Panc1 (cell line): ENCODE results near the gene PSENEN. TPM values are rescaled to one million over a fixed set of nuclear protein-coding genes. Genes with fewer than 3 reads are reported as not detected.

Experiments used
- ATAC-seq: fragments of 200-7000 bp; cut with Tn5 transposase; 2 replicates; pipeline ENCODE4 v1.9.1; 2020; ENCODE audit warnings: mild to moderate bottlenecking, moderate library complexity
- BruUV-seq: library from RNA; stranded (reverse); fragments of 400-500 nt; replicated peaks from 2 replicates; lab custom pipeline; 2021; lab: Mats Ljungman, UMichigan
- CTCF ChIA-PET: fragments of 300-600 bp; sonication (Branson Sonifier 250); formaldehyde crosslinking; loops from one replicate; lab custom pipeline; 2022; ENCODE audit warnings: antibody characterized with exemption; lab: Charles Lee
- POLR2A ChIA-PET: fragments of 300-600 bp; sonication (Branson Sonifier 250); formaldehyde crosslinking; loops from one replicate; lab custom pipeline; 2022; ENCODE audit warnings: antibody characterized with exemption; lab: Charles Lee
- DNase-seq: peaks from one replicate; pipeline ENCODE4 v3.0.0-alpha.2; 2010; ENCODE audit warnings: low read depth, low spot score
- H3K27ac ChIP-seq: 2 replicates; pipeline ENCODE4 v1.5.1; 2011; ENCODE audit warnings: mild to moderate bottlenecking, low read length, inconsistent platforms
- H3K27me3 ChIP-seq: fragments of 200-500 bp; sonication (Bioruptor generic); 2 replicates; pipeline ENCODE4 v1.6.0; 2014; ENCODE audit warnings: low read length, inconsistent platforms; ENCODE audit not compliant: control insufficient read depth, insufficient read depth
- H3K36me3 ChIP-seq: fragments of 200-500 bp; sonication (Bioruptor generic); 2 replicates; pipeline ENCODE4 v1.5.1; 2014; ENCODE audit warnings: inconsistent platforms, mild to moderate bottlenecking, low read length, moderate library complexity; ENCODE audit not compliant: control insufficient read depth, insufficient read depth
- H3K4me1 ChIP-seq: 2 replicates; pipeline ENCODE4 v1.5.1; 2011; ENCODE audit warnings: inconsistent platforms, mild to moderate bottlenecking, low read length, moderate library complexity; ENCODE audit not compliant: control insufficient read depth, insufficient read depth
- H3K4me3 ChIP-seq, 2 experiments: 2 replicates each; pipeline ENCODE4 v1.5.1; 2011 to 2012; ENCODE audit warnings: low read depth in 2 of 2, low read length in 2 of 2, mild to moderate bottlenecking in 2 of 2, inconsistent platforms in 1 of 2, moderate library complexity in 1 of 2
- H3K9me3 ChIP-seq: fragments of 200-500 bp; sonication (Bioruptor generic); 2 replicates; pipeline ENCODE4 v1.5.1; 2014; ENCODE audit warnings: low read depth, mild to moderate bottlenecking, inconsistent platforms, low read length, moderate library complexity; ENCODE audit not compliant: control insufficient read depth, insufficient read depth
- POLR2AphosphoS5 ChIP-seq: IDR thresholded peaks from 2 replicates; pipeline ENCODE4 v1.6.1; 2012; ENCODE audit warnings: mild to moderate bottlenecking, low read depth, low read length, moderate library complexity
- SIN3A ChIP-seq: IDR thresholded peaks from 2 replicates; pipeline ENCODE4 v1.6.1; 2012; ENCODE audit warnings: low read depth, mild to moderate bottlenecking, low read length, moderate library complexity, borderline replicate concordance; ENCODE audit not compliant: insufficient read depth
- TCF7L2 ChIP-seq: IDR thresholded peaks from 2 replicates; pipeline ENCODE4 v1.6.1; 2011; ENCODE audit warnings: mild to moderate bottlenecking, low read depth, low read length, inconsistent platforms
- in situ Hi-C: cut with HindIII; loops from 2 replicates; pipeline ENCODE4 v1.10.0; 2016; ENCODE audit warnings: low sequenced_read_pairs, low pct_unique_long_range_greater_than_20kb
- intact Hi-C: fragments of 100-400 bp; cut with micrococcal nuclease; formaldehyde crosslinking; loops from one replicate; pipeline ENCODE4 v1.10.0; 2022; ENCODE audit not compliant: unreplicated experiment
- total RNA-seq: library from RNA; stranded (reverse); gene quantifications from one replicate; pipeline ENCODE4 v1.2.1, GENCODE V29; 2021; ENCODE audit not compliant: unreplicated experiment
- TF ChIP-seq, protein P1 (sequence below), 2 experiments: IDR thresholded peaks; 2 replicates each; pipeline ENCODE4 v1.6.1; 2011 to 2012; ENCODE audit warnings: low read depth in 2 of 2, control low read depth in 1 of 2, low read length in 1 of 2, mild to moderate bottlenecking in 1 of 2, moderate library complexity in 1 of 2; ENCODE audit not compliant: insufficient read depth in 1 of 2
- TF ChIP-seq, protein P2 (sequence below): fragments of 450-650 bp; IDR thresholded peaks from 2 replicates; pipeline ENCODE4 v1.5.1; 2017; ENCODE audit warnings: mild to moderate bottlenecking

Gene PSENEN
- total RNA-seq, 1 experiment from 2014 or later, result 169 TPM

DNA sequence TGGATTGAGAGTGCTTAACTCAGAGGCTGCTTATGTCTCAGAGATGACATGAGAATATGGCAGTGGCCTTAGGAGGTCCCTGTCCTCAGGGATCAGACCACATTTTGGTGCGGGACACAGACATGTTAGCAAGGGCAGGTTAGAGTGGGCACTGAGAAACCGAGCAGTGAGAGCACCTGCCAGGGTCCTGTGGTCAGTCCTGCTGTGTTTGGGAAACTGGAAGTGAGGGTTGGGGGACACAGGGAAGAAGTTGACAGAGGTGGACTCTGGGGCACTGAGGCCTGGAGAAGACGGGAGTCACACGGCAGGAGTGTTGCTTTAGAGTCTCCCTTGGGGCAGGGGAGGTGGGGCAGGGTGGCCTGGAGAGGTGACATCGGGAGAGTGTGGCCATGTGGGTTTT lies 10.6 kb upstream of the PSENEN start:
- H3K36me3 ChIP-seq, result peaks cover 10% of the 10 kb centered on the region; the same call in 1 of the 2 replicates
- CTCF ChIA-PET, result no interaction called here
- POLR2A ChIA-PET, result no interaction called here

DNA sequence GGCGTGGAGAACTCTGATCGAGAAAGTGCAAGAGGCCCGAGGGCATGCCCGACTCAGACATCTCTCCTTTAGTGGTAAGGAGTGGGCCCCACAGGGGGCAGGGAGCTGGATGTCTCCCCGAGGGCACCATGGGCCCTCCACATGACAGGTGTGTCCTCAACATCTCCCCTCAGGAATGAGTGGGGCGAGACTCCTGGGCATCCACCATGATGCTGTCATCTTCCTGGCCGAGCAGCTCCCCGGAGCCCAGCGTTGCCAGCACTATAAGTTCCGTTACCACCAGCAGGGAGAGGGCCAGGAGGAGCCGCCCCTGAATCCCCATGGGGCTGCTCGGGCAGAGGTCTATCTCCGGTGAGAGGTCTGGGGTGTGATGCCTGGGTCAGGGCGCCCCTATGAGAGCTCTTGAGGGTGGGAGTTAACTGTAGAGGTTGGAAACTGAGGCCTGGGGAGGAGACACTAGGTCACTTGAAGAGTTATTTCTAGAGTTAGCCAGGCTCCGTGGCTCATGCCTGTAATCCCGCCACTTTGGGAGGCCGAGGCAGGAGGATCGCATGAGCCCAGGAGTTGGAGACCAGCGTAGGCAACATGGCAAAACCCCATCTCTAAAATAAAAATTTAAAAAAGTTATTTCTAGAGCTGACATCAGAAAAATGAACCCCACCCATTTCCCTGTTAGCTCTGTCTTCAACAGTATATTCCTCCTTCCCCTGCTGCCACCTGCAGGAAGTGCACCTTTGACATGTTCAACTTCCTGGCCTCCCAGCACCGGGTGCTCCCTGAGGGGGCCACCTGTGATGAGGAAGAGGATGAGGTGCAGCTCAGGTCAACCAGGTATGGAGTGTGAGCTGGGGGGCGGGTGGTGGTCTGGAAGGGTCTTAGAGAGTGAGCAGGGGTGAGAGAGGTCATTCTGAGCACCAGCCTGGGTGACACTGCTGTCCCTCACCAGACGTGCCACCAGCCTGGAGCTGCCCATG lies 8.3 kb upstream of the PSENEN start:
- no peak overlapping the region for H3K27ac ChIP-seq
- peaks cover 12% of the 10 kb centered on the region for H3K4me1 ChIP-seq
- in situ Hi-C loops (no loop called here), intact Hi-C loops (no loop called here)
- TF ChIP-seq SIN3A (no peak), POLR2AphosphoS5 (no peak), TCF7L2 (no peak)
- TF ChIP-seq, protein P1, sequence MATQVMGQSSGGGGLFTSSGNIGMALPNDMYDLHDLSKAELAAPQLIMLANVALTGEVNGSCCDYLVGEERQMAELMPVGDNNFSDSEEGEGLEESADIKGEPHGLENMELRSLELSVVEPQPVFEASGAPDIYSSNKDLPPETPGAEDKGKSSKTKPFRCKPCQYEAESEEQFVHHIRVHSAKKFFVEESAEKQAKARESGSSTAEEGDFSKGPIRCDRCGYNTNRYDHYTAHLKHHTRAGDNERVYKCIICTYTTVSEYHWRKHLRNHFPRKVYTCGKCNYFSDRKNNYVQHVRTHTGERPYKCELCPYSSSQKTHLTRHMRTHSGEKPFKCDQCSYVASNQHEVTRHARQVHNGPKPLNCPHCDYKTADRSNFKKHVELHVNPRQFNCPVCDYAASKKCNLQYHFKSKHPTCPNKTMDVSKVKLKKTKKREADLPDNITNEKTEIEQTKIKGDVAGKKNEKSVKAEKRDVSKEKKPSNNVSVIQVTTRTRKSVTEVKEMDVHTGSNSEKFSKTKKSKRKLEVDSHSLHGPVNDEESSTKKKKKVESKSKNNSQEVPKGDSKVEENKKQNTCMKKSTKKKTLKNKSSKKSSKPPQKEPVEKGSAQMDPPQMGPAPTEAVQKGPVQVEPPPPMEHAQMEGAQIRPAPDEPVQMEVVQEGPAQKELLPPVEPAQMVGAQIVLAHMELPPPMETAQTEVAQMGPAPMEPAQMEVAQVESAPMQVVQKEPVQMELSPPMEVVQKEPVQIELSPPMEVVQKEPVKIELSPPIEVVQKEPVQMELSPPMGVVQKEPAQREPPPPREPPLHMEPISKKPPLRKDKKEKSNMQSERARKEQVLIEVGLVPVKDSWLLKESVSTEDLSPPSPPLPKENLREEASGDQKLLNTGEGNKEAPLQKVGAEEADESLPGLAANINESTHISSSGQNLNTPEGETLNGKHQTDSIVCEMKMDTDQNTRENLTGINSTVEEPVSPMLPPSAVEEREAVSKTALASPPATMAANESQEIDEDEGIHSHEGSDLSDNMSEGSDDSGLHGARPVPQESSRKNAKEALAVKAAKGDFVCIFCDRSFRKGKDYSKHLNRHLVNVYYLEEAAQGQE (IDR thresholded peaks at IDR 0.05; ENCODE audit: insufficient read depth in 1 of 2, low read depth in 2 of 2, low read length in 1 of 2), result no peak
- TF ChIP-seq, protein P2, sequence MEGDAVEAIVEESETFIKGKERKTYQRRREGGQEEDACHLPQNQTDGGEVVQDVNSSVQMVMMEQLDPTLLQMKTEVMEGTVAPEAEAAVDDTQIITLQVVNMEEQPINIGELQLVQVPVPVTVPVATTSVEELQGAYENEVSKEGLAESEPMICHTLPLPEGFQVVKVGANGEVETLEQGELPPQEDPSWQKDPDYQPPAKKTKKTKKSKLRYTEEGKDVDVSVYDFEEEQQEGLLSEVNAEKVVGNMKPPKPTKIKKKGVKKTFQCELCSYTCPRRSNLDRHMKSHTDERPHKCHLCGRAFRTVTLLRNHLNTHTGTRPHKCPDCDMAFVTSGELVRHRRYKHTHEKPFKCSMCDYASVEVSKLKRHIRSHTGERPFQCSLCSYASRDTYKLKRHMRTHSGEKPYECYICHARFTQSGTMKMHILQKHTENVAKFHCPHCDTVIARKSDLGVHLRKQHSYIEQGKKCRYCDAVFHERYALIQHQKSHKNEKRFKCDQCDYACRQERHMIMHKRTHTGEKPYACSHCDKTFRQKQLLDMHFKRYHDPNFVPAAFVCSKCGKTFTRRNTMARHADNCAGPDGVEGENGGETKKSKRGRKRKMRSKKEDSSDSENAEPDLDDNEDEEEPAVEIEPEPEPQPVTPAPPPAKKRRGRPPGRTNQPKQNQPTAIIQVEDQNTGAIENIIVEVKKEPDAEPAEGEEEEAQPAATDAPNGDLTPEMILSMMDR, result no peak
- H3K4me3 ChIP-seq, result no peak overlapping the region
- ATAC-seq (no peak), DNase-seq (no peak)
- BruUV-seq, result no TSS peak
- ChIA-PET CTCF (interaction anchor here (1.0 kb wide), 1 partner anchor 11 kb away, joined by 3 read pairs; no protein-coding TSS in a partner anchor), POLR2A (interaction anchor here (0.6 kb wide), 1 partner anchor 68 kb away, joined by 3 read pairs; no protein-coding TSS in a partner anchor)
- peaks cover 5% of the 10 kb centered on the region; the same call in 1 of the 2 replicates for H3K36me3 ChIP-seq
- no peaks in the 10 kb centered on the region for H3K27me3 ChIP-seq
- H3K9me3 ChIP-seq, result no peaks in the 10 kb centered on the region

More for the DNA sequence above, 10.6 kb upstream of the PSENEN start:
- peaks cover 6% of the 10 kb centered on the region for H3K4me1 ChIP-seq
- DNase-seq (no peak), ATAC-seq (no peak)
- in situ Hi-C loops (no loop called here), intact Hi-C loops (no loop called here)
- H3K4me3 ChIP-seq, result no peak overlapping the region
- no TSS peak for BruUV-seq
- H3K27me3 ChIP-seq, result no peaks in the 10 kb centered on the region
- no peaks in the 10 kb centered on the region for H3K9me3 ChIP-seq
- H3K27ac ChIP-seq, result no peak overlapping the region
- TF ChIP-seq SIN3A (no peak), TCF7L2 (no peak), POLR2AphosphoS5 (no peak)
- TF ChIP-seq, protein P2, result no peak
